Islet precursor cell (in vitro differentiated cells): ENCODE data around the gene UNC119B.
A peak's percentile ranks its signal among the peaks of the same experiment; 100 is the strongest.
"Not testable (repeated sequence)": the region's sequence is repeated elsewhere in the genome, so short reads cannot be mapped to it uniquely, and the experiment has no call there.

Experiments
- DNase-seq: peaks from one replicate; pipeline ENCODE4 v3.0.0-alpha.2; 2018

The UNC119B gene

GRCh38 chr12:120710031-120710804, at the start of gene UNC119B:
UNC119B (plus strand) TSS chr12:120710458; CDS start chr12:120710475, 17 bp downstream.
- peak; percentile 90 for DNase-seq

DNA sequence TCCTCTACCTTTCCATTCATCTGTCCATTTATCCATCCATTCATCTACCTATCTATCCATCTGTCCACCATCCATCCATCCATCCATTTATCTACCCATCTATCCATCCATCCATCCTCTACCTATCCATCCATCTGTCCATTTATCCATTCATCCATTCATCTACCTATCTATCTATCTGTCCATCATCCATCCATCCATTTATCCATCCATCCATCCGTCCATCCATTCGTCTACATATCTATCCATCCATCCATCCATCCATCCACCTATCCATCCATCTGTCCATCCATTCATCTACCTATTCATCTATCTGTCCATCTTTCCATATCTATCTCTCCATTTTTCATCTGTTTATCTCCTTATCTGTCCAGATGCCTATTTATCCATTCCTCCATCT, 48.8 kb upstream of the UNC119B start:
- no peak for DNase-seq

DNA sequence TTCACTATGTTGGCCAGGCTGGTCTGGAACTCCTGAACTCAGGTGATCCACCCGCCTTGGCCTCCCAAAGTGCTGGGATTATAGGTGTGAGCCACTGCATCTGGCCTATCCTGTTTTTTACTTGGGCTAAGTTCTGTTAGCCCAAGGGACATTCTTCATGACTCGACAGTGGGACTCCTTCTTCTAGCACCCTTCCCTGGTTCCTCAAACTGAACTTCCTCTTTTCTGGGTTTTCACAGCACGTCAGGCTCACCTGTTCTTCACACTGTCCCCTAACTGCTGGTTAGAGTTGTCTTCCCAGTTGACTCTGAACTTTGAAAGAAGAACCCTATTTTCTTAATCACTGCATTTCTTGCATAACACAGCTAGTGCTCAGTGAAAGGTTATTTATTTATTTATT, 47.4 kb upstream of the UNC119B start:
- no peak for DNase-seq

DNA sequence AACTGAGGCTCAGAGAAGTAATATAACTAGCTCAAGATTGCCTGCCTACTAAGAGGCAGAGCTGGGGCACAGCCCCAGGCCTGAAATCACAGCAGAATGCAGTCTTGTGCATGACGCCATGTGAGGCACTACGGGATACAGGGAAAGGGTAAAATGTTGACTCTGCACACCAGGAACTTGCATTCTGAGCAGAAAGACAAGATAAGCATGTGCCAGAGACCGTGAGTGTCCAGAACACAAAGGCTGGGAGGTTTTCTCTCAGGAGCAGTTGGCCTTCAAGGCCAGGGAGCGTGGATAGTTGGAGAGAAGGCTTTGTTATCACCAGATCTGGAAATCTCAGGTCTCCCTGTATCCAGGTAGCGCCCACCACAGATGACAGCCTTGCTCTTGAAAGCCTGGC, 46.5 kb upstream of the UNC119B start:
- no peak for DNase-seq

DNA sequence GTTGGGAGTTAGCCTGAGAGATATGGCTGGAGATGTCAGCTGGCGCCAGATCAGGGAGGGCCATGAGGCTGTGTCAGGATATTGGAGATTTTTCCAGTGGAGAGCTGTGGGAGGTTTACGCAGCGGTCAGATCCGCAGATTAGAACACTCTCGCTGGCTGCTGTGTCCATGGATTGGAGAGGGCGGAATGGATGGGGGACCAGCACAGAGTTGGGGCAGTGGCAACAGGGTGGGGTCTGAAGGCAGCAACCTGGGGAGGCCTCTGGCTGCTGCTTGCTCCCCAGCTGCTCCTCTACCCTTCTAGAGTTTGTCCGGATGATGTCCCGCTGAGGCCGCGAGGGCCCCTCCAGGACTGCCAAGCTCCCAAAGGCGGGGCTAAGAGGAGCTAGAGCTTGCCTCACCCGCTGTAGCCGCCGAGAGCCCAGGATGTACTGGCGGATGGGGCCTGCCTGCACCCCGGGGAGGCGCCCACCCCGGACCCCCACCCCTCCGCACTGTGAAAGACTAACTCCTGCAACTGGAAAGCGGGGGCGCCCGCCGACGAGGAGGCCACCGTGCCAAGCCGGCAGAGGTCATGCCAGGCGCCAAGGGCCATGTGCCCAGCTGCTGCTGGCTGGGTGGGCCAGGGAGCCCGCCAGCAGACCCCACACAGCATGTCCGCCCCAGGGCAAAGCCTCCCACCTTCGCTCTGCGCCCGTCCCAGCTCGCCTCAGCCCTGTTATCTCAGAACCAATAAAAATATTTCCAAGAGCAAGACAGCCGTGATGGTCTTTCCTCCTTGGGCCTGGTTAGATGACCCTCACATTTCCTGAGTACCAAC, 43.5 kb upstream of the UNC119B start:
- DNase-seq: no peak

GRCh38 chr12:120668091-120668867, 42.0 kb upstream of the UNC119B start:
- no peak for DNase-seq

GRCh38 chr12:120668868-120669840, 41.1 kb upstream of the UNC119B start:
- no peak for DNase-seq

GRCh38 chr12:120670237-120670636, 40.0 kb upstream of the UNC119B start:
- not testable (repeated sequence) for DNase-seq

DNA sequence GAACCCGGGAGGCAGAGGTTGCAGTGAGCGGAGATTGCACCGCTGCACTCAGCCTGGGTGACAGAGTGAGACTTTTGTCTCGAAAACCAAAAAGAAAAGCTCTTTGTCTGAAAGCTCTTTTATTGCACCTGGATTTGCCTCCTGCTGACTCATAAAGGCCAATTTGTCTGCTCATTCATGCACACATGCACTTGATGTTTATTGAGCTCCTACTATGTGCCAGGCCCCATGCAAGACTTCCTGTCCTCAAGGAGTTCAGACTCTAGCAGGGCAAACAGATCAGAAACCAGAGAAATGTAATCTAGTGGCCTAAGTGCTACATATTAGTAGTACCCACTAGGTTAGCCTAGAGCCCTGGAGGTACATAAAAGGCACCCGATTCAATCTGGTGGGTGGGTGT, 39.6 kb upstream of the UNC119B start:
- no peak for DNase-seq

GRCh38 chr12:120674097-120674636, 36.1 kb upstream of the UNC119B start:
- peak; percentile 72 for DNase-seq

GRCh38 chr12:120677765-120678473, 32.3 kb upstream of the UNC119B start:
- DNase-seq: peak; percentile 75

DNA sequence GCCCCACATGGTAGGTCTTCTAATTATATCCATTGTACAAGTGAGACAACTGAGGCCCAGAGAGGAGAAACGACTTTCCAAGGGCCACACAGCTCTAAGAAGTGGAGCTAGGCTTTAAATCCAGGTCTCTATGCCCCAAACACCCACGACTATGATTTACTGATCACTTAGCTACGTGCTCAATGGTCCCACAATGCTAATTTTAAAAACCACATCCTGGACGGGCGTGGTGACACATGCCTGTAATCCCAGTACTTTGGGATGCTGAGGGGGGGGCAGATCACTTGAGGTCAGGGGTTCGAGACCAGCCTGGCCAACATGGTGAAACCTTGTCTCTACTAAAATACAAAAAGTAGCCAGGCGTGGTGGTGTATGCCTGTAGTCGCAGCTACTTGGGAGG, 31.7 kb upstream of the UNC119B start:
- no peak for DNase-seq

DNA sequence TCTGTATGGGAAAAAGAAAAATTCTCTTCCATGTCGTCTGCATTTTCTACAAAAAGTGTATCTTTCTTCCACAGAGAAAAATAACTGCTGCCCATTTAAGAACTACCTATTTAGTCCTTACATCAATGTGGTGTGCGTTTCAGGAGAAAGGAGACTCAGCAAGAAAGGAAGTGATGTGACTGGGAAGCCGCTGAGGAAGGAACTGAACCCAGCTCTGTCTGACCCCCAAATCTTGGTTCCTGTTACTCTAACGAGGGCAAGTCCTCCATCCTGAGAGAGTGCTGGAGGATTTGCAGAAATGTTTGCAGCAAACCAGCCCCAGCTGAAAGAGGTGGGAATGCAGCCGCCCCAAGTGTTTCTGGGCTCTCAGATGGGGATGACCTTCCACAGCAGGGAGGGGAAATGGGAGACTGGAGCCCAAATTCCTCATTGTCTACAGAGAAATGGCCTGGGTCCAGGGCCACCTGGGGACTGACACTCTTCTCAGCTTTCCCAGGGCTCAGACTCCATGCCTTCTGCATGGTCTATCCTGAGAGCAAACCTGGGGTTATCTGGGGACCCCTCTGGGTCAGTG, 30.0 kb upstream of the UNC119B start:
- DNase-seq: no peak

GRCh38 chr12:120684523-120684932, 25.7 kb upstream of the UNC119B start:
- no peak for DNase-seq

DNA sequence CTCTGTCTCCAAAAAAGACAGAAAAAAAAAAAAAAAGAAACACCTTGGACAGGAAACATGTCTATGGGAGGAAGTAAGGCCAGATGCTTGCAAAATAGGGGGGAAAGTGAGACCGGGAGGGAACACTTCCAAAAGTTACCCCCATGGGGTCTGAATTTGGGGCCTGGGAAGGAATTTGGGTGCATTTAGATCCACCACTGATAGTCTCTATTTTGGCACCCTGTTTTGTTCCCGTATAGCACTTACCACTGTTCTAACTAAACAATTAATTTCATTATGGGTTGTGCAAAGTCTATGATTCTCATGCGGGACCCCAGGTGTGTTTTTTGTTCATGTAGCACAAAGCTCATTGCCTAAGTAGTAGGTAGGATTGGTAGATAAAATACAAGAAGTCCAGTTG, 24.7 kb upstream of the UNC119B start:
- DNase-seq: no peak

DNA sequence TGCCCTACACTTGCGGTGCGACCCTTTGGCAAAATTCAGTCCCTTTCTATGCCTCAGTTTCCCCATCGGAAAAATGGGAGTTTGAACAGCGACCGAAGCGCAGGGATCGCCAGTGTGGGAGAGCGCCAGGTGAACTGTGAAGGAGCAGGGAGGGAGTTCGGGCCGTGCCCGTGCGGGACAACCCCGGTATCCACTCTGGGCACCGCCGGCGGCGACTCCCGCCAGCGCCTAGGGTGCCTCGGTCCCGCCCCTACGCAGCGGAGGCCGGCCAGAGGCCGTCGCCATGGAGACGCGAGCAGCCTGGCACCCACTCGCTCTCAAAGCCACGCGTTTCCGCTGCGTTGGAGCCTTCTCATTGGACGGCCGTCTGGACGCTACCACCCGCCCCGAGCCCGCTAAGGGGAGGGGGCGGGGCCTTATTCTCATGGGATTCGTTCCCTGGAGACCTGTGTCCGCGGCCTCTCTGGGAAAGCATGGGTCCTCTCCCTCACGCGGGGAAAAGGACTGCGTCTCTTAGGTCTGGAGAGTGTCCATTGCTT, 24.0 kb upstream of the UNC119B start:
- peak; percentile 99 for DNase-seq

DNA sequence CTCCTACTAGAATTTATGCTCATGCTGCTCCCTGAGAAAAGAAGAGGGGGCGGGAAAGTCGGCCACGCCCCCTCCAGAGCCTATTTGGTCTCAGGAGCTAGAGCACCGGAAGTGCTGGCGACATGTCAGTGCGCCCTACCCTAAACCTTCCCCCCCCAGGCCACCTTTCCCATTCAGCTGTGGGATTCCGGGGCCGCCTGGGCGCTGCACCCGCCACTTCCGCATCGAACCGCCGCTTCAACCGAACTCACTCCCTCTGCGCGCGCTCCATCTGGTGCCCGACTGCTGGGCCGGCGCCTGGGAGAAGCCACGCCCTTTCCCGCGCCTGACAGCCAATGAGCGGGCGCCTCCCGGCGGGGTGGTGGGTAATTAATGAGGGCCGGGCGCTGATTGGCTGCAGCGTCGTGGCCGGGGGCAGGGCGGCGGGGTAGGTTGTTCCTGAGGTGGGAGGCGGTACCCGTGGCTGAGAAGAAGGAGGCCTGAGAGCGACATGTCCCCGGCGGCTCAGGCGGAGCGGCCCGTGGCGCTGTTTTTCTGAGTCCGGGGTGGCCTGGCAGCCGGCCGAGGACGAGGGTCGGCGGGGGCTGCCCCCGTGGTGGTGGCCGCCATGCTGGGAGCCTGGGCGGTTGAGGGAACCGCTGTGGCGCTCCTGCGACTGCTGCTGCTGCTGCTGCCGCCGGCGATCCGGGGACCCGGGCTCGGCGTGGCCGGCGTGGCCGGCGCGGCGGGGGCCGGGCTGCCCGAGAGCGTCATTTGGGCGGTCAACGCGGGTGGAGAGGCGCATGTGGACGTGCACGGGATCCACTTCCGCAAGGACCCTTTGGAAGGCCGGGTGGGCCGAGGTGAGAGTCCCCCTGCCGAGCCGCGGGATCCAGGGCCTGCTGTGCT, 23.3 kb upstream of the UNC119B start, which contains the start of gene MLEC:
MLEC (plus strand) TSS at position 460 of the 888 bp plus-strand sequence; CDS start at position 608, 148 bp downstream.
- peak; percentile 100 for DNase-seq

GRCh38 chr12:120687578-120688289, 22.5 kb upstream of the UNC119B start:
- no peak for DNase-seq
